PC-9 (cell line): ENCODE results near the gene MSANTD1. TPM values are rescaled to one million over a fixed set of nuclear protein-coding genes. Genes with fewer than 3 reads are reported as not detected.

ENCODE experiments used
- BruUV-seq: library from RNA; stranded (reverse); fragments of 400-500 nt; replicated peaks from 2 replicates; lab custom pipeline; 2021; lab: Mats Ljungman, UMichigan
- CTCF ChIA-PET: fragments of 300-600 bp; sonication (Branson Sonifier 250); formaldehyde crosslinking; loops from one replicate; lab custom pipeline; 2022; ENCODE audit warnings: antibody characterized with exemption; lab: Charles Lee
- POLR2A ChIA-PET: fragments of 300-600 bp; sonication (Branson Sonifier 250); formaldehyde crosslinking; loops from one replicate; lab custom pipeline; 2022; ENCODE audit warnings: antibody characterized with exemption; ENCODE audit not compliant: unreplicated experiment; lab: Charles Lee
- DNase-seq, 2 experiments: peaks; one replicate each; pipeline versions ENCODE4 v3.0.0 to v3.0.0-alpha.2; 2015 to 2022; ENCODE audit warnings: mixed read lengths in 1 of 2
- H2AFZ ChIP-seq: fragments of 200-600 bp; sonication (generic); 2 replicates; pipeline ENCODE4 v1.8.1; 2017; ENCODE audit warnings: antibody characterized with exemption
- H3F3A ChIP-seq: fragments of 200-600 bp; sonication (generic); 2 replicates; pipeline ENCODE4 v1.8.1; 2017; ENCODE audit warnings: antibody characterized with exemption, mild to moderate bottlenecking, low read depth; ENCODE audit not compliant: insufficient read depth
- H3K27ac ChIP-seq: fragments of 200-600 bp; sonication (generic); 2 replicates; pipeline ENCODE4 v1.6.1; 2016; ENCODE audit warnings: mixed run types
- H3K27me3 ChIP-seq: fragments of 200-600 bp; sonication (generic); 2 replicates; pipeline ENCODE4 v1.6.1; 2016; ENCODE audit warnings: low read depth, mixed run types; ENCODE audit not compliant: insufficient read depth
- H3K36me3 ChIP-seq: fragments of 200-600 bp; sonication (generic); 2 replicates; pipeline ENCODE4 v1.6.1; 2016; ENCODE audit warnings: low read depth, mixed run types
- H3K4me1 ChIP-seq: fragments of 200-600 bp; sonication (generic); replicated peaks from 2 replicates; pipeline ENCODE4 v1.6.1; 2016; ENCODE audit warnings: mixed run types; ENCODE audit not compliant: insufficient read depth
- H3K4me2 ChIP-seq: fragments of 200-600 bp; sonication (generic); 2 replicates; pipeline ENCODE4 v1.6.1; 2017; ENCODE audit warnings: mixed run types
- H3K4me3 ChIP-seq: fragments of 200-600 bp; sonication (generic); 2 replicates; pipeline ENCODE4 v1.6.1; 2016; ENCODE audit warnings: mixed run types
- H3K79me2 ChIP-seq: fragments of 200-600 bp; sonication (generic); 2 replicates; pipeline ENCODE4 v1.6.1; 2017; ENCODE audit warnings: low read depth, mixed run types
- H3K9me2 ChIP-seq: fragments of 200-600 bp; sonication (generic); 2 replicates; pipeline ENCODE4 v1.8.1; 2017; ENCODE audit warnings: mild to moderate bottlenecking; ENCODE audit not compliant: insufficient read depth
- H3K9me3 ChIP-seq: fragments of 200-600 bp; sonication (generic); 2 replicates; pipeline ENCODE4 v1.8.1; 2016; ENCODE audit warnings: low read depth; ENCODE audit not compliant: insufficient read depth
- H4K20me1 ChIP-seq: fragments of 200-600 bp; sonication (generic); 2 replicates; pipeline ENCODE4 v1.8.1; 2017; ENCODE audit not compliant: insufficient read depth
- CTCF ChIP-seq: fragments of 200-600 bp; sonication (generic); conservative IDR thresholded peaks from 2 replicates; pipeline ENCODE4 v1.6.1; 2017; ENCODE audit warnings: mixed run types, antibody characterized with exemption, mild to moderate bottlenecking, moderate library complexity
- EZH2 ChIP-seq: fragments of 200-600 bp; sonication (generic); IDR thresholded peaks from 2 replicates; pipeline ENCODE4 v1.8.0; 2017; ENCODE audit warnings: antibody characterized with exemption, low read depth
- intact Hi-C: fragments of 100-400 bp; cut with micrococcal nuclease; formaldehyde crosslinking; loops from one replicate; pipeline ENCODE4 v1.10.0; 2022; ENCODE audit not compliant: unreplicated experiment
- total RNA-seq: library from RNA; stranded (reverse); gene quantifications from 2 replicates; pipeline ENCODE4 v1.2.3, GENCODE V29; 2021

The MSANTD1 gene
- total RNA-seq, 1 experiment from 2014 or later: 3.1 TPM

GRCh38 chr4:3283916-3284315, 35.0 kb downstream of the MSANTD1 start:
- TF ChIP-seq EZH2: no peak
- TF ChIP-seq CTCF: no peak
- CTCF ChIA-PET: no interaction called here

GRCh38 chr4:3284734-3285557, 36.0 kb downstream of the MSANTD1 start:
- no TSS peak for BruUV-seq
- H4K20me1 ChIP-seq: no peaks in the 10 kb centered on the region
- H3K79me2 ChIP-seq: no peaks in the 10 kb centered on the region
- no peak for DNase-seq
- no peaks in the 10 kb centered on the region for H3K27me3 ChIP-seq
- H3K27ac ChIP-seq: no peak overlapping the region
- H3K4me2 ChIP-seq: peak overlapping the region; percentile 77
- H3K4me3 ChIP-seq: no peak overlapping the region
- H3K9me2 ChIP-seq: no peaks in the 10 kb centered on the region
- H3K9me3 ChIP-seq: no peaks in the 10 kb centered on the region; the same call in 1 of the 2 replicates
- peaks cover 19% of the 10 kb centered on the region for H3K4me1 ChIP-seq
- H2AFZ ChIP-seq: no peak overlapping the region
- ChIA-PET POLR2A (no interaction called here), CTCF (interaction anchor here (0.6 kb wide), 1 partner anchor 903 kb away, joined by 7 read pairs; no protein-coding TSS in a partner anchor)
- 0 out of 2 replicates have a peak, but pooled peaks cover 5% of the 10 kb centered on the region for H3F3A ChIP-seq
- no peaks in the 10 kb centered on the region for H3K36me3 ChIP-seq
- no peak for TF ChIP-seq CTCF
- no peak for TF ChIP-seq EZH2
- intact Hi-C loops: no loop called here

More at GRCh38 chr4:3283916-3284315, 35.0 kb downstream of the MSANTD1 start:
- Histone ChIP-seq H4K20me1 (no peaks in the 10 kb centered on the region), H3K4me1 (peaks cover 19% of the 10 kb centered on the region), H3K79me2 (no peaks in the 10 kb centered on the region), H3K36me3 (no peaks in the 10 kb centered on the region), H3K27me3 (no peaks in the 10 kb centered on the region), H3K9me3 (no peaks in the 10 kb centered on the region; the same call in 1 of the 2 replicates), H2AFZ (no peak overlapping the region), H3F3A (0 out of 2 replicates have a peak, but pooled peaks cover 5% of the 10 kb centered on the region), H3K4me2 (no peak overlapping the region), H3K9me2 (no peaks in the 10 kb centered on the region), H3K27ac (no peak overlapping the region), H3K4me3 (no peak overlapping the region)
- intact Hi-C loops: no loop called here
- POLR2A ChIA-PET: no interaction called here
- BruUV-seq: no TSS peak
- DNase-seq: no peak

- DNase-seq: peak; percentile 73 to 87
- H2AFZ ChIP-seq: peak overlapping the region; percentile 57; the same call in 1 of the 2 replicates
- H3K79me2 ChIP-seq: no peaks in the 10 kb centered on the region
- 0 out of 2 replicates have a peak, but pooled peaks cover 5% of the 10 kb centered on the region for H3F3A ChIP-seq
- no peaks in the 10 kb centered on the region for H3K27me3 ChIP-seq
- H3K9me3 ChIP-seq: no peaks in the 10 kb centered on the region; the same call in 1 of the 2 replicates
- ChIA-PET POLR2A (no interaction called here), CTCF (interaction anchor here (0.7 kb wide), 1 partner anchor 151 kb away, joined by 4 read pairs; no protein-coding TSS in a partner anchor)
- intact Hi-C loops: no loop called here
- peak overlapping the region; percentile 41; the same call in 1 of the 2 replicates for H3K4me3 ChIP-seq
- H3K9me2 ChIP-seq: no peaks in the 10 kb centered on the region
- peak overlapping the region; percentile 59 for H3K27ac ChIP-seq
- no peaks in the 10 kb centered on the region for H3K36me3 ChIP-seq
- H3K4me2 ChIP-seq: peak overlapping the region; percentile 77
- no TSS peak for BruUV-seq
- TF ChIP-seq CTCF: no peak
- no peaks in the 10 kb centered on the region for H4K20me1 ChIP-seq
- H3K4me1 ChIP-seq: peaks cover 21% of the 10 kb centered on the region
Observed at GRCh38 chr4:3285558-3286334, 36.8 kb downstream of the MSANTD1 start.
